Neural cell (in vitro differentiated cells): Measurements from ENCODE around the gene DUOX1. TPM values are rescaled to one million over a fixed set of nuclear protein-coding genes. Genes with fewer than 3 reads are reported as not detected.

ENCODE experiments used
- H2AFZ ChIP-seq: fragments of 200-600, 300-800 bp; sonication (generic), shearing (Covaris generic); 2 replicates; pipeline ENCODE4 v1.6.0; 2014; ENCODE audit warnings: low read depth, mild to moderate bottlenecking, antibody characterized with exemption, low read length, moderate library complexity
- H3F3A ChIP-seq: fragments of 200-600 bp; shearing (Covaris generic); 2 replicates; pipeline ENCODE4 v1.6.1; 2016; ENCODE audit warnings: mild to moderate bottlenecking, moderate library complexity, mixed read lengths, antibody characterized with exemption, low read length; ENCODE audit not compliant: insufficient read depth, poor library complexity, severe bottlenecking
- H3K27ac ChIP-seq: fragments of 200-600, 300-800 bp; sonication (generic), shearing (Covaris generic); 2 replicates; pipeline ENCODE4 v1.5.1; 2014; ENCODE audit warnings: mild to moderate bottlenecking, low read length, moderate library complexity
- H3K27me3 ChIP-seq: fragments of 300-800, 200-600 bp; sonication (generic), shearing (Covaris generic); 2 replicates; pipeline ENCODE4 v1.6.0; 2014; ENCODE audit warnings: mild to moderate bottlenecking, low read depth, low read length, moderate library complexity; ENCODE audit not compliant: insufficient read depth
- H3K36me3 ChIP-seq: fragments of 300-800, 200-600 bp; sonication (generic), shearing (Covaris generic); 2 replicates; pipeline ENCODE4 v1.5.1; 2014; ENCODE audit warnings: mild to moderate bottlenecking, antibody characterized with exemption, low read length, moderate library complexity; ENCODE audit not compliant: insufficient read depth
- H3K4me2 ChIP-seq: fragments of 300-800, 200-600 bp; sonication (generic), shearing (Covaris generic); 2 replicates; pipeline ENCODE4 v1.6.0; 2014; ENCODE audit warnings: mild to moderate bottlenecking, low read length
- H3K4me3 ChIP-seq: fragments of 300-800, 200-600 bp; sonication (generic), shearing (Covaris generic); 2 replicates; pipeline ENCODE4 v1.5.1; 2014; ENCODE audit warnings: mild to moderate bottlenecking, low read length, moderate library complexity
- H3K79me2 ChIP-seq: fragments of 200-600 bp; shearing (Covaris generic); replicated peaks from 2 replicates; pipeline ENCODE4 v1.6.0; 2014; ENCODE audit warnings: mild to moderate bottlenecking, low read length, moderate library complexity; ENCODE audit not compliant: insufficient read depth
- H3K9ac ChIP-seq: fragments of 300-800, 200-600 bp; sonication (generic), shearing (Covaris generic); 2 replicates; pipeline ENCODE4 v1.6.1; 2016; ENCODE audit warnings: mild to moderate bottlenecking, low read length, mixed read lengths
- H3K9me2 ChIP-seq: fragments of 200-600 bp; shearing (Covaris generic); 2 replicates; pipeline ENCODE4 v1.6.1; 2016; ENCODE audit warnings: mild to moderate bottlenecking, low read length, mixed read lengths; ENCODE audit not compliant: insufficient read depth
- H3K9me3 ChIP-seq: fragments of 200-600, 300-800 bp; sonication (generic), shearing (Covaris generic); 2 replicates; pipeline ENCODE4 v1.6.1; 2016; ENCODE audit warnings: mild to moderate bottlenecking, mixed run types, low read length, moderate library complexity, mixed read lengths
- H4K20me1 ChIP-seq: fragments of 200-600 bp; shearing (Covaris generic); 2 replicates; pipeline ENCODE4 v1.6.1; 2016; ENCODE audit warnings: mild to moderate bottlenecking, mixed run types; ENCODE audit not compliant: insufficient read depth
- EP300 ChIP-seq: fragments of 450-650 bp; conservative IDR thresholded peaks from 2 replicates; pipeline ENCODE4 v1.6.1; 2014; ENCODE audit warnings: antibody characterized with exemption, mild to moderate bottlenecking, moderate library complexity; ENCODE audit not compliant: poor library complexity, severe bottlenecking
- EZH2 ChIP-seq: fragments of 200-600, 300-800 bp; shearing (Covaris generic), sonication (generic); IDR thresholded peaks from 2 replicates; pipeline ENCODE4 v1.6.1; 2014; ENCODE audit warnings: antibody characterized with exemption, low read length, borderline replicate concordance, mild to moderate bottlenecking; ENCODE audit not compliant: insufficient read depth, poor library complexity, severe bottlenecking
- POLR2AphosphoS5 ChIP-seq: IDR thresholded peaks from 2 replicates; pipeline ENCODE4 v1.6.1; 2012
- RAD21 ChIP-seq: fragments of 450-650 bp; conservative IDR thresholded peaks from 2 replicates; pipeline ENCODE4 v1.6.1; 2014; ENCODE audit warnings: antibody characterized with exemption, mild to moderate bottlenecking, moderate library complexity
- TAF1 ChIP-seq: IDR thresholded peaks from 2 replicates; pipeline ENCODE4 v1.6.1; 2012; ENCODE audit warnings: low read depth
- polyA plus RNA-seq: library from polyadenylated mRNA; depleted of rRNA; stranded (reverse); fragments of >200 nt; gene quantifications from 2 replicates; pipeline ENCODE4 v1.2.3, GENCODE V29; 2014
- TF ChIP-seq, protein P1 (sequence below): fragments of 450-650 bp; IDR thresholded peaks from 2 replicates; pipeline ENCODE4 v1.5.1; 2014; ENCODE audit warnings: antibody characterized with exemption, mild to moderate bottlenecking, moderate library complexity; ENCODE audit not compliant: poor library complexity, severe bottlenecking
- TF ChIP-seq, protein P2 (sequence below): IDR thresholded peaks from 2 replicates; pipeline ENCODE4 v1.6.1; 2012; ENCODE audit warnings: borderline replicate concordance

The DUOX1 gene
- polyA plus RNA-seq, 1 donor from 2014 or later: not detected

DNA sequence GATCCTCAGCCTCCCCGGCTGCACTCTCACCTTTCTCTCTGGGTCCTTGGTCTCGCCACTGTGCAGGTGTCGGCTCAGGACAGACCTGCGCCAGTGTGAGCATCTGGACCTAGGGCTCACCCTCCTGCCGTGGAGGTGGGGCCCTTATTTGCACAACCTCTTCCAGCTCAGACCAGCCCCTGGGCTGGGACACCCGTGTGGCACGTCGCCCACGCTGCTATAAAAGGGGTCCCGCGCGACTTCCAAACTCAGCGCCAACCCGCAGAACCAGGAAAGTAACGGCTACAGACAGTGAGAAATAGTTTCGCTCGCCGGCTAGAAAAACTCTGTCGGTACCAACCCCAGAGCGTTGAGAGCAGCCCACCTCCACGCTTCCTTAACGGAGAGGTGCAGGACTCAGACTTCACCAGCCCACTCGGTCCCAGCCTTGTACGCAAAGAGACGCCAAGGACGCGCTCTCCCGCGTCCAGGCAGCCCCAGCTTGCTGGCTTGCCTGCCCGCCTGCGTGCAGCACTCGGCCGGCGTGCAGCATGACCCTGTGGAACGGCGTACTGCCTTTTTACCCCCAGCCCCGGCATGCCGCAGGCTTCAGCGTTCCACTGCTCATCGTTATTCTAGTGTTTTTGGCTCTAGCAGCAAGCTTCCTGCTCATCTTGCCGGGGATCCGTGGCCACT is 15.6 kb upstream of the DUOX1 start, which contains the start of the genes DUOX2 and DUOXA2:
Gene DUOX2, minus strand, starts transcription at position 97 of the 675 bp plus-strand sequence. CDS start 761 bp downstream, outside the sequence.
Gene DUOXA2, plus strand, starts transcription at position 251 of the 675 bp plus-strand sequence. Its CDS starts 280 bp downstream, at position 531.
- H3K36me3 ChIP-seq: no peaks in the 10 kb centered on the region
- H4K20me1 ChIP-seq: no peaks in the 10 kb centered on the region
- H3K79me2 ChIP-seq: no peaks in the 10 kb centered on the region
- no peak within 1 kb of the TSS for H3K4me2 ChIP-seq
- H3K9me2 ChIP-seq: no peaks in the 10 kb centered on the region
- no peak within 1 kb of the TSS for H3K27ac ChIP-seq
- peaks cover 85% of the 10 kb centered on the region for H3K27me3 ChIP-seq
- TF ChIP-seq RAD21 (no peak), EZH2 (peak; percentile 51)
- H3F3A ChIP-seq: no peaks in the 10 kb centered on the region
- H3K9me3 ChIP-seq: no peaks in the 10 kb centered on the region
- no peak within 1 kb of the TSS for H3K9ac ChIP-seq
- no peak within 1 kb of the TSS for H2AFZ ChIP-seq
- peak within 1 kb of the TSS; percentile 60 for H3K4me3 ChIP-seq

DNA sequence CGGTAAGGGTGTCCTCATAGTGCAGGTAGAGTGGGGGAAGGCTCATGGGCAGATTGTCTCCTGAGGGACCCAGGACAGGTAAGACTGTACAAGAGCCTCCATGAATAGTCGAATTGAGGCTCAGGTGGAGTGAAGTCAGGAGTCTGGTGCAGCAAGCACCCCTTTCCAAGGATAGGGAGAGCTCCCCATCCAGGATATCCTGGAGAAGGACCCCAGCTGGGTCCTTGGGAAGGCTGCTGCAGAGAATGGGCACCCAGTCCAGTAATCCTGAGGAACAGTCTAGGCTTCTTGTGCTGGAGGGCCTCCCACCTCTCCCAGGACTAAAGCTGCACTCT is 15.1 kb upstream of the DUOX1 start:
- Histone ChIP-seq H2AFZ (no peak overlapping the region), H3F3A (no peaks in the 10 kb centered on the region), H3K27me3 (peaks cover 80% of the 10 kb centered on the region), H3K9me3 (no peaks in the 10 kb centered on the region), H3K4me2 (no peak overlapping the region), H3K27ac (no peak overlapping the region), H3K9me2 (no peaks in the 10 kb centered on the region), H4K20me1 (no peaks in the 10 kb centered on the region), H3K4me3 (peak overlapping the region; percentile 57), H3K9ac (no peak overlapping the region), H3K79me2 (no peaks in the 10 kb centered on the region), H3K36me3 (no peaks in the 10 kb centered on the region)
- TF ChIP-seq RAD21 (no peak), EP300 (no peak), POLR2AphosphoS5 (no peak), TAF1 (no peak)
- TF ChIP-seq, protein P1, sequence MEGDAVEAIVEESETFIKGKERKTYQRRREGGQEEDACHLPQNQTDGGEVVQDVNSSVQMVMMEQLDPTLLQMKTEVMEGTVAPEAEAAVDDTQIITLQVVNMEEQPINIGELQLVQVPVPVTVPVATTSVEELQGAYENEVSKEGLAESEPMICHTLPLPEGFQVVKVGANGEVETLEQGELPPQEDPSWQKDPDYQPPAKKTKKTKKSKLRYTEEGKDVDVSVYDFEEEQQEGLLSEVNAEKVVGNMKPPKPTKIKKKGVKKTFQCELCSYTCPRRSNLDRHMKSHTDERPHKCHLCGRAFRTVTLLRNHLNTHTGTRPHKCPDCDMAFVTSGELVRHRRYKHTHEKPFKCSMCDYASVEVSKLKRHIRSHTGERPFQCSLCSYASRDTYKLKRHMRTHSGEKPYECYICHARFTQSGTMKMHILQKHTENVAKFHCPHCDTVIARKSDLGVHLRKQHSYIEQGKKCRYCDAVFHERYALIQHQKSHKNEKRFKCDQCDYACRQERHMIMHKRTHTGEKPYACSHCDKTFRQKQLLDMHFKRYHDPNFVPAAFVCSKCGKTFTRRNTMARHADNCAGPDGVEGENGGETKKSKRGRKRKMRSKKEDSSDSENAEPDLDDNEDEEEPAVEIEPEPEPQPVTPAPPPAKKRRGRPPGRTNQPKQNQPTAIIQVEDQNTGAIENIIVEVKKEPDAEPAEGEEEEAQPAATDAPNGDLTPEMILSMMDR: no peak

DNA sequence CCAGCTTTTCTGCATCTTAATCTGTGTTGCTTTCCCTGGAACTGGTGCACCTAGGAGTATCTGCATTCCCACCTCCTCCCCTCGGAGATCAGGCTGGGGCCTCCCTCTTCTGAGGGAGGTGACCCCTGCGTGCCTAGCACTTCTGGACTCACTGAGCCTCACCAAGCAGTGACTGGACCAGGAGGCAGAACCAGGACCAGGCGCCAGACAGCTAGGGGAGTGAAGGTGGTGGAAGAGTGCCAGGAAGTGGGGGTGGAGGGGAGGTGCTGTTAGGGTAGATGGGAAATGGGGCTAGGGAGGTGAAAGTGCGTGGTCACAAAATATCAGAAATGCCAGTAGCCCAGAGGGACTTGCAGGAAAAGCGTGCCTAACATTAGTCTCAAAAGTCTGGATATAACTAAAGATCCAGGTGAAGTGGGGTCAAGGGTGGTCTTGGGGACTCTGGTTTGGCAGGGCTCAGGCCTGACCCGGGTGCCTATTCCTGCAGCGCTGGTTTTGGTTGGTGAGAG is 14.4 kb upstream of the DUOX1 start:
- H3F3A ChIP-seq: no peaks in the 10 kb centered on the region
- no peak overlapping the region for H2AFZ ChIP-seq
- no peaks in the 10 kb centered on the region for H3K9me2 ChIP-seq
- no peaks in the 10 kb centered on the region for H4K20me1 ChIP-seq
- no peak overlapping the region for H3K4me3 ChIP-seq
- H3K27ac ChIP-seq: no peak overlapping the region
- peaks cover 73% of the 10 kb centered on the region for H3K27me3 ChIP-seq
- TF ChIP-seq RAD21: no peak
- TF ChIP-seq, protein P2, sequence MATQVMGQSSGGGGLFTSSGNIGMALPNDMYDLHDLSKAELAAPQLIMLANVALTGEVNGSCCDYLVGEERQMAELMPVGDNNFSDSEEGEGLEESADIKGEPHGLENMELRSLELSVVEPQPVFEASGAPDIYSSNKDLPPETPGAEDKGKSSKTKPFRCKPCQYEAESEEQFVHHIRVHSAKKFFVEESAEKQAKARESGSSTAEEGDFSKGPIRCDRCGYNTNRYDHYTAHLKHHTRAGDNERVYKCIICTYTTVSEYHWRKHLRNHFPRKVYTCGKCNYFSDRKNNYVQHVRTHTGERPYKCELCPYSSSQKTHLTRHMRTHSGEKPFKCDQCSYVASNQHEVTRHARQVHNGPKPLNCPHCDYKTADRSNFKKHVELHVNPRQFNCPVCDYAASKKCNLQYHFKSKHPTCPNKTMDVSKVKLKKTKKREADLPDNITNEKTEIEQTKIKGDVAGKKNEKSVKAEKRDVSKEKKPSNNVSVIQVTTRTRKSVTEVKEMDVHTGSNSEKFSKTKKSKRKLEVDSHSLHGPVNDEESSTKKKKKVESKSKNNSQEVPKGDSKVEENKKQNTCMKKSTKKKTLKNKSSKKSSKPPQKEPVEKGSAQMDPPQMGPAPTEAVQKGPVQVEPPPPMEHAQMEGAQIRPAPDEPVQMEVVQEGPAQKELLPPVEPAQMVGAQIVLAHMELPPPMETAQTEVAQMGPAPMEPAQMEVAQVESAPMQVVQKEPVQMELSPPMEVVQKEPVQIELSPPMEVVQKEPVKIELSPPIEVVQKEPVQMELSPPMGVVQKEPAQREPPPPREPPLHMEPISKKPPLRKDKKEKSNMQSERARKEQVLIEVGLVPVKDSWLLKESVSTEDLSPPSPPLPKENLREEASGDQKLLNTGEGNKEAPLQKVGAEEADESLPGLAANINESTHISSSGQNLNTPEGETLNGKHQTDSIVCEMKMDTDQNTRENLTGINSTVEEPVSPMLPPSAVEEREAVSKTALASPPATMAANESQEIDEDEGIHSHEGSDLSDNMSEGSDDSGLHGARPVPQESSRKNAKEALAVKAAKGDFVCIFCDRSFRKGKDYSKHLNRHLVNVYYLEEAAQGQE: no peak
- no peak for TF ChIP-seq EZH2
- TF ChIP-seq, protein P1: no peak
- H3K9me3 ChIP-seq: no peaks in the 10 kb centered on the region
- H3K36me3 ChIP-seq: no peaks in the 10 kb centered on the region
- no peak overlapping the region for H3K4me2 ChIP-seq
- no peak overlapping the region for H3K9ac ChIP-seq
- no peaks in the 10 kb centered on the region for H3K79me2 ChIP-seq
